ENCODE data around the gene ATG101.
"Not testable (repeated sequence)": the region's sequence is repeated elsewhere in the genome, so short reads cannot be mapped to it uniquely, and the experiment has no call there.

Gene ATG101

GRCh38 chr12:52080403-52081251 lies 10.8 kb downstream of the ATG101 start:
- DNase-seq, result no peak

- no peak for DNase-seq
Observed at GRCh38 chr12:52081263-52081733, 11.5 kb downstream of the ATG101 start.

GRCh38 chr12:52082026-52082668 lies 12.4 kb downstream of the ATG101 start:
- peak; percentile 12 for DNase-seq

- DNase-seq, result no peak
Observed at GRCh38 chr12:52082669-52082987, 12.8 kb downstream of the ATG101 start.

- DNase-seq, result peak; percentile 44
Observed at GRCh38 chr12:52082988-52083637, 13.3 kb downstream of the ATG101 start.

- no peak for DNase-seq
Observed at GRCh38 chr12:52083638-52083996, 13.8 kb downstream of the ATG101 start.

GRCh38 chr12:52084491-52085231 lies 14.9 kb downstream of the ATG101 start:
- DNase-seq, result no peak

GRCh38 chr12:52085682-52086180 lies 16.0 kb downstream of the ATG101 start:
- no peak for DNase-seq

GRCh38 chr12:52086366-52086765 lies 16.6 kb downstream of the ATG101 start:
- DNase-seq, result no peak

GRCh38 chr12:52086944-52087835 lies 17.4 kb downstream of the ATG101 start:
- no peak for DNase-seq

- no peak for DNase-seq
Observed at GRCh38 chr12:52087961-52088820, 18.4 kb downstream of the ATG101 start.

GRCh38 chr12:52089491-52089890 lies 19.7 kb downstream of the ATG101 start:
- DNase-seq, result no peak

- no peak for DNase-seq
Observed at GRCh38 chr12:52090291-52090690, 20.5 kb downstream of the ATG101 start.

- no peak for DNase-seq
Observed at GRCh38 chr12:52091061-52091460, 21.3 kb downstream of the ATG101 start.

- DNase-seq, result no peak
Observed at GRCh38 chr12:52091869-52092268, 22.1 kb downstream of the ATG101 start.

- DNase-seq, result no peak
Observed at GRCh38 chr12:52093346-52093745, 23.6 kb downstream of the ATG101 start.

GRCh38 chr12:52096332-52097044 lies 26.7 kb downstream of the ATG101 start:
- no peak for DNase-seq

GRCh38 chr12:52097045-52097666 lies 27.4 kb downstream of the ATG101 start:
- no peak for DNase-seq

GRCh38 chr12:52104431-52105089 lies 34.8 kb downstream of the ATG101 start:
- DNase-seq, result not testable (repeated sequence)

Data from fibroblast of skin of back (primary cell).